HuH-7 (cell line): ENCODE results near the gene TNNI3K.
"Not testable (repeated sequence)": the region's sequence is repeated elsewhere in the genome, so short reads cannot be mapped to it uniquely, and the experiment has no call there.

Experiments used
- DNase-seq: peaks from one replicate; pipeline ENCODE4 v3.0.0; 2011; ENCODE audit warnings: low spot score

The TNNI3K gene

DNA sequence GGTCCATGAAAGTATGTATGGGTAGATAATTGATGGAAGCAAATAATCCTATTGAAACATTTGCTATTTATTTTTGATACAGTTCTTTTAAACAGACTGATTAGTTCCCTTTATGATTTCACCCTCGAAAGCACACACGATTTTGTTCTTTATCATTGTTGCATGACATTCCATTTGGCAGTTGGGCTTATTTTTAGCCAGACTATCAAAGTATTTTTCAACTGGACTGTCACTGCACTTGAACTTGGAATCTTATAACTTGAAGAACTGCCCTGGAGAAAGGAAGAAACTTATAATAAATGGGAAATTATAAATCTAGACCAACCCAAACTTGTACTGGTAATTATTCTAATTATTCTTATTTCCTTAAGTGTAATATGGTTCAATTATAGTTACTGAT is at the start of gene TNNI3K:
TNNI3K (plus strand) TSS at position 235 of the 400 bp plus-strand sequence; CDS start at position 300, 65 bp downstream.
- no peak for DNase-seq

- no peak for DNase-seq
Observed at GRCh38 chr1:74193908-74194307, 41.3 kb upstream of the TNNI3K start.

DNA sequence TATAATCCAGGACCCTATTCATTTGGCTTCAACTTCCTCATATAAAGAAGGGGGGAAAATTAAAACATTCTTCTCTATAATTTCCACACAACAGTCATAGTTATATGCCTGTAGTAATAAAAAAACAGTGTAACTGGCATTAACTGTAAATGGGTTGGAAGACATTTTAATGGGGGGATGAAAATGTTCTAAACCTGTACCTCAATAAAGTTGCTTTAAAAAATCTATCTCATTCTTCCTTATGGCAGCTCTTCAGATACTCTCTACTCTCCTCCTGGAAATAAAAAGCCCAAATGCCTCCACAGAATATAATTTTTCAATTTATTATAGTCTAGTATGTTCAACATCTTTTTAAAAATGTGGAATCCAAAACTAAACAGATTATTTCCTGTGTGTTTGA is 39.8 kb upstream of the TNNI3K start:
- DNase-seq: no peak

GRCh38 chr1:74197255-74197654 is 37.9 kb upstream of the TNNI3K start:
- no peak for DNase-seq

DNA sequence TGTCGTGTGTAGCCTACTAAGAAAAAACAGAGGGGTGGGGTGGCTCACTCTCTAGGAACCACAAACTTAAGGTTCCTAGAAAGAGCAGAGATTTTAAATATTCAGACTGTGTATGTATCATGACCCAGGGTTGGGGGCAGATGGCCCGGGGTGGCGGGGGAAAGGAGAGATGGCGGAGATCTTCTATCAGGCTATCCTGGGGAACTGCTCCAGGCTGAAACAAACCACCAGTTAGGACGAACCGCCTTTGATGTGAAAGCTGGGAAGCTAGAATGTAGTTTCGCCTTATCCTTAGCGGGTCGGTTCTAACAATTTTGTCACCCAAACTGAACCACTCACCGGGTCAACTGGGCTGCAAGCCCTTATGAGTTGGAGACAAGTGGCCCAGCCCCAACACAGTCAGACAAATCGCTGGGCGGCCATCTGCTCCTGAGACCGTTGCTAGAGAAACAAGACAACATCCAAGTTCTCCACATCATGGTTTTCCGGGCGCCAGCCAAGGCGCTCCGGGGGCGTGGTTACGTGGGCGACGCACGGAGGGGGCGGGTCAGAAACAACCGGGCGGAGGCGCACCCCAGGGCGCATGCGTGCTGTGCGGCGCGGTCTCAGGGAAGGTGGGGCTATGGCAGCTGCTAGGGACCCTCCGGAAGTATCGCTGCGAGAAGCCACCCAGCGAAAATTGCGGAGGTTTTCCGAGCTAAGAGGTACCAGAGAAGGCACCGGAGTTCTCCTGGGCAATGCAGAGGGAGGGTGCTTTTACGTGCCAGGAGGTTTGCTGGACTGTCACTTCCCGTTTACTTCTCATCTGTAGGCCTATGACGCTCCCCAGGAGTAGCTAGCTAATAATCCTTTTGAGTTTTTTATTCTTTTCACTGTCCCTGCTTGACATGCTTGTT is 37.3 kb upstream of the TNNI3K start, which contains the start of the genes FPGT and LRRIQ3:
FPGT (plus strand) TSS at position 586 of the 896 bp plus-strand sequence; CDS start at position 623, 37 bp downstream.
LRRIQ3 (minus strand) TSS at position 520 of the 896 bp plus-strand sequence. CDS start 14,492 bp downstream, outside the sequence.
- DNase-seq: peak; percentile 82

- no peak for DNase-seq
Observed at GRCh38 chr1:74199504-74199903, 35.7 kb upstream of the TNNI3K start.

- DNase-seq: no peak
Observed at GRCh38 chr1:74205266-74205665, 29.9 kb upstream of the TNNI3K start.

- DNase-seq: no peak
Observed at GRCh38 chr1:74215229-74215628, 20.0 kb upstream of the TNNI3K start.

DNA sequence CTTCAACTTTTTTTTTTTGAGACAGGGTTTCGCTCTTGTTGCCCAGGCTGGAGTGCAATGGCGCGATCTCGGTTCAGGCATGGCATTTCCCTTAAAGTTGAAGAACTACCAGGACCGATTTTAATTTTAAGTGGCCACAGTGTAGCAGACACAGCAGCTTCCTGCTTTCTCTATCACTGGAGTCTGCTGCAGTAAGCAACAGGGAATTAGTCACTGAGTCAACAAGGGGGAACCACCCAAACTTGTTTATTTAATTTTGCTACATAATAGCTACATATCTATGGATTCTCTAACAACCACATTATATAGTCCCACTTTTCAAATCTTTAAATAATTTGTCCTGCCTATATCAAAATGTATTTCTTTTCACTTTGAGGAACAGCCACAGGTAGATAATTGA is 12.5 kb upstream of the TNNI3K start:
- no peak for DNase-seq

DNA sequence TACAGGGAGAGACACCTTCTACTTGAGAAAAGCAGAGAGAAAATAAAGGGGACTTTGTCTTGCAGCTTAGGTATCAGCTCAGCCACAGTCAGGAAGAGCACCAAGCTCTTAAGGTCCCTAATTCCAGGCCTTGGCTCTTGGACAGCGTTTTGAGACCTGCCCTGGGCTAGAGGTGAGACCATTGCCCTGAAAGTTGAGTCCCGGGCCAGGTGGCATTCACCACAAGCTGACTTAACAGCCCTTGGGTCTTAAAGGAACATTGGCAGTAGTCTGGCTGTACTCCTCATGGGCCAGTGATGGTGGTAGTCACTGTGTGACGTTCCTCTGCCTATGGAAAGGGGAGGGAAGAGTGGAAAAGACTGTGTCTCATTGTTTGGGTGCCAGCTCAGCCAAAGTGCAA is 11.7 kb upstream of the TNNI3K start:
- DNase-seq: no peak

- no peak for DNase-seq
Observed at GRCh38 chr1:74236440-74236839, 1.3 kb downstream of the TNNI3K start.

DNA sequence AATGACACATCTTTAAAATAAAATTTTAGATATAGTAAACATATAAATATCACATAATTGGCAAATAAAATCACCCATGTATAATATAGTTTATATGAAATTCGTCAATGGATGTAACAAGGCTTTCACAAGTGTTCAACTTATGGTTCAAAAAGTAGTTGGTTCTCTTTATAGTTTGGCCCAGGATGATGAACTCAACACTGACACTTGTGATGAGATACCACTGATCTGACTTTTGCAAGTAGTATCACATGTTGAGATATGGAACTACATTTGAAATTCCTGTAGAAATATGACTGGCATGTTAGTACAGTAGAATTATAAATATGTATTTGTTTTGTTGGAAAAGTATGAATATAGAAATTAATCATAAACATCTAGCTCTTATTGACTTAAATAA is 1.8 kb downstream of the TNNI3K start:
- no peak for DNase-seq

- DNase-seq: no peak
Observed at GRCh38 chr1:74237787-74238186, 2.6 kb downstream of the TNNI3K start.

GRCh38 chr1:74245168-74245772 is 10.1 kb downstream of the TNNI3K start:
- no peak for DNase-seq

DNA sequence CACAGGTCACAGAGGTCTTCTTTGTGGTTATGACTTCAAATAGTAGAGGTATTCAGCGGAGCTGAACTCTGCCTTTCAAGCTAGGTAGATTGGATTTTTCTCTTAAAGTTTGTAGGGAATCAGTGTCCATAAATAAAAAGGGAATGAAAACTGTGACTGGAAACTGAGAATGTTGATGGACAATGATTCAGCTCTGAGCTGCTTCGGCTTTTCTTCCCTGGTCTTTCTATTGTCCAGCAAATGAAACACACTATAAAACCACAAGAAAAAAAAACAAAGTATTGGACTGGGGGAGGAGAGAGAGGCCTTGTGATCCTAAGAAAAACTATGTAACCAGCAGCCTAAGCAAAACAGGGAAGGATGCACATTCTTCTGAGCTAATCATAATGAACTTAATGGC is 11.1 kb downstream of the TNNI3K start:
- no peak for DNase-seq

DNA sequence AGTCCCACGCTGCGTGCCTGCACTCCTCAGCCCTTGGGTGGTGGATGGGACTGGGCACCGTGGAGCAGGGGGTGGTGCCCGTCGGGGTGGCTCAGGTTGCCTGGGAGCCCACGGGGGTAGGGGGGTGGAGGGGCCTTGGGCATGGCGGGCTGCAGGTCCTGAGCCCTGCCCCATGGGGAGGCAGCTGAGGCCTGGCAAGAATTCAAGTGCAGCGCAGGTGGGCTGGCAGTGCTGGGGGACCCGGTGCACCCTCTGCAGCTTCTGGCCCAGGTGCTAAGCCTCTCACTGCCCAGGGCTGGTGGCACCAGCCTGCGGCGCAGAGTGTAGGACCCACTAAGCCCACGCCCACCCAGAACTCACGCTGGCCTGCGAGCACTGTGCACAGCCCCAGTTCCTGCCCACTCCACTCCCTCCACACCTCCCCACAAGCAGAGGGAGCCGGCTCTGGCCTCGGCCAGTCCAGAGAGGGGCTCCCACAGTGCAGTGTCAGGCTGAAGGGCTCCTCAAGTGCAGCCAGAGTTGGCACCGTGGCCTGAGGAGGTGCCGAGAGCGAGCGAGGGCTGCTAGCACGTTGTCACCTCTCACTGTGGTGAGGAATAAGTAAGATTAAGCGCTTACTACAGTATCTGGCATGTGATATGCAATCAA is 12.8 kb downstream of the TNNI3K start:
- DNase-seq: no peak

DNA sequence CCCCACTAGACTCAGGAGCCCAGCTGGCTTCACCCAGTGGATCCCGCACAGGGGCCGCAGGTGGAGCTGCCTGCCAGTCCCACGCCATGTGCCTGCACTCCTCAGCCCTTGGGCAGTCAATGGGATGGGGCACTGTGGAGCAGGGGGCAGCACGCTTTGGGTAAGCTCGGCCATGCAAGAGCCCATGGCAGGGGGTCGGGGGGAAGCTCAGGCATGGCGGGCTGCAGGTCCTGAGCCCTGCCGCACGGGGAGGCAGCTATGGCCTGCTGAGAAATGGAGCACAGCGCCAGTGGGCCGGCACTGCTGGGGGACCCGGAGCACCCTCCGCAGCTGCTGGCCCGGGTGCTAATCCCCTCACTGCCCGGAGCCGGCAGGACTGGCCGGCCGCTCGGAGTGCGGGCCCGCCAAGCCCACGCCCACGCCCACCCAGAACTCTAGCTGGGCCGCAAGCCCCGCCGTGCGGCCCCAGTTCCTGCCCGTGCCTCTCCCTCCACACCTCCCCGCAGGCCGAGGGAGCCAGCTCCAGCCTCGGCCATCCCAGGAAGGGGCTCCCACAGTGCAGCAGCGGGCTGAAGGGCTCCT is 18.1 kb downstream of the TNNI3K start:
- not testable (repeated sequence) for DNase-seq

DNA sequence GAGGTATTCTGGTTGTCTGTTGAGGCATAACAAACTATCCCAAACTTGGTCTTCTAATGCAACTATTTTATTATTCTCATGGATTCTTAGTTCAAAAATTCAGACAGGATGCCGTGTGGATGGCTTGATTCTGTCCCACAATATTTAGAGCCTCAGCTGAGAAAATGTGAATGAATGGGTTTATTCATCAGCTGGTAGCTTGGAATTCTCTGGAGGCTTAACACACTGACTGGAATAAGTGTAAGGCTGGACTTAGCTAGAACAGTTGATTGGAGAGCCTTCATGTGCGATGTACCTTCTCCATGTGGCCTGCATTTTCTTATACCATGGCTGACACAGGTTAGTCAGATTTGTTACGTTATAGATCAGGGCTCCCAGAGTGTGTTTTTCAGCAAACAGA is 30.8 kb downstream of the TNNI3K start:
- DNase-seq: no peak

GRCh38 chr1:74271503-74271902 is 36.3 kb downstream of the TNNI3K start:
- no peak for DNase-seq

DNA sequence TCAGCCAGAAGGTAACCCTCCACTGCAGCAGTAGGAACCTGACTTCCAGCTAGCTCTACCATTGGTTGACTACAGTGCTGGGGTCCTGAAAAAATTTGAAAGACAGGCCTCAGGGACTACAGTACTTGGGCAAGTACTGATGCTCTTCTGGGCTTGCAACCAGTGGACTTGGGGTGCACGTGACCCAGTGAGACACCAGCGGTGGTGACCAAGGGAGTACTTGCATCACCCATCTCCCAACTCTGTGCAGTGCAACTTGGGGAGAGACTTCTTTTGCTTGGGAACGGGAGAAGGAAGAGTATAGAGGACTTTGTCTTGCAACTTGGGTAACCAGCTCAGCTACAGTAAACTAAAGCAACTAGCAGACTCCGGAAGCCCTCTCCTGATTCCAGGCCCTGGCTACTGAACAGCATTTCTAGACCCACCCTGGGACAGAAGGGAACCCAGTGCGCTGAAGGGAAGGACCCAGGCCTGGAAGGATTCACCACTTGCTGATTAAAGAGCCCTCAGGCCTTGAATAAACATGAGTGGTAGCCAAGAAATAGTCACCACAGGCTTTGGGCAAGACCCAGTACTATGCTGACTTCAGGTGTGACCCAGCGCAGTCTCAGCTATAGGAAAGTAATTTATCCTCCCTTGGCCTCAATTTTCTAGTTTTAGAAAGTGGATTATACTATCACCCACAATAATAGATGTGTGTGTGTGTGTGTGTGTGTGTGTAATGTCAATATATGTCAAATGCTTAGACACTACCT is 45.6 kb downstream of the TNNI3K start:
- no peak for DNase-seq

GRCh38 chr1:74286414-74286813 is 51.2 kb downstream of the TNNI3K start:
- DNase-seq: no peak

DNA sequence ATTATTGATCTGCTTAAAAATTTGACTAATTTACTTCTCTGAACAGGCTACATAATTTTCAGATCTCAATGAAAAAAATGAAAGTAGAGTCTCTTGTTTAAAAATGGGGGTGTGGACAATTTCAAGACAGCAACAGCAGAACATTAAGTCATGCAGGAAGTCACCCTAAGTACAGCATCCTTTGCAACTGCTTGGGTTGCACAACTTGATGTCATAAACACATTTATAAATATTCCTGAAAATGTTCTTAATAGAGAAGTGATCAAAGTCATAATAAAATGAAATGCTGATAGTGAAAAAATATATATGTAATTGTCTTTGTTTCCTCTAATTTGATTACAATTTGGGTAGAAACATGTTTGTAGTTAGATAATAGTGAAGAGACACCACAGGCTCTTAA is 79.3 kb downstream of the TNNI3K start:
- DNase-seq: no peak
